Mesendoderm (in vitro differentiated cells): ENCODE measurements around the gene KMO.

Source experiments
- DNase-seq: peaks from one replicate; pipeline ENCODE4 v3.0.0; 2013
- H2AK5ac ChIP-seq: 2 replicates; pipeline ENCODE4 v1.6.1; 2013; ENCODE audit warnings: low read length, inconsistent platforms
- H2BK120ac ChIP-seq: 2 replicates; pipeline ENCODE4 v1.6.1; 2013; ENCODE audit warnings: low read depth, mild to moderate bottlenecking, low read length, moderate library complexity, mixed read lengths
- H2BK15ac ChIP-seq: replicated peaks from 2 replicates; pipeline ENCODE4 v1.6.1; 2013; ENCODE audit warnings: low read depth, mild to moderate bottlenecking, moderate library complexity
- H2BK5ac ChIP-seq: 2 replicates; pipeline ENCODE4 v1.6.1; 2013; ENCODE audit warnings: low read length, inconsistent platforms
- H3K18ac ChIP-seq: 2 replicates; pipeline ENCODE4 v1.6.1; 2013; ENCODE audit warnings: mild to moderate bottlenecking, low read length, mixed read lengths
- H3K23ac ChIP-seq: one replicate; pipeline ENCODE4 v1.6.1; 2013; ENCODE audit warnings: low read length
- H3K27ac ChIP-seq: 2 replicates; pipeline ENCODE4 v1.5.1; 2013; ENCODE audit warnings: low read depth, mild to moderate bottlenecking, inconsistent platforms, low read length, moderate library complexity
- H3K27me3 ChIP-seq: 2 replicates; pipeline ENCODE4 v1.6.1; 2013; ENCODE audit warnings: low read length, control low read depth, mild to moderate bottlenecking, inconsistent platforms; ENCODE audit not compliant: insufficient read depth, poor library complexity
- H3K36me3 ChIP-seq: 2 replicates; pipeline ENCODE4 v1.6.1; 2013; ENCODE audit warnings: low read length, inconsistent platforms; ENCODE audit not compliant: control insufficient read depth, insufficient read depth
- H3K4ac ChIP-seq: one replicate; pipeline ENCODE4 v1.6.1; 2013; ENCODE audit warnings: low read depth, mild to moderate bottlenecking, low read length, moderate library complexity
- H3K4me1 ChIP-seq: 2 replicates; pipeline ENCODE4 v1.6.1; 2013; ENCODE audit warnings: low read depth, low read length, inconsistent platforms; ENCODE audit not compliant: control insufficient read depth
- H3K4me2 ChIP-seq: 2 replicates; pipeline ENCODE4 v1.6.1; 2013; ENCODE audit warnings: low read length
- H3K4me3 ChIP-seq: 2 replicates; pipeline ENCODE4 v1.5.1; 2013; ENCODE audit warnings: mild to moderate bottlenecking, low read length
- H3K56ac ChIP-seq: one replicate; pipeline ENCODE4 v1.6.1; 2013; ENCODE audit warnings: low read length
- H3K79me1 ChIP-seq: 2 replicates; pipeline ENCODE4 v1.6.1; 2013; ENCODE audit warnings: low read length, inconsistent platforms
- H3K79me2 ChIP-seq: 2 replicates; pipeline ENCODE4 v1.6.1; 2013; ENCODE audit warnings: mild to moderate bottlenecking, low read length; ENCODE audit not compliant: control insufficient read depth, insufficient read depth
- H3K9ac ChIP-seq: 2 replicates; pipeline ENCODE4 v1.6.1; 2013; ENCODE audit warnings: low read length, inconsistent platforms
- H4K5ac ChIP-seq: one replicate; pipeline ENCODE4 v1.6.1; 2013; ENCODE audit warnings: low read length
- H4K8ac ChIP-seq: one replicate; pipeline ENCODE4 v1.6.1; 2013; ENCODE audit warnings: low read depth, mild to moderate bottlenecking, control low read depth, low read length, moderate library complexity
- WGBS: extraction: QIAGEN DNeasy Blood & Tissue Kit; methylation state at CpG from one replicate; pipeline ENCODE4 v1.1.7; 2013; ENCODE audit warnings: low lambda C conversion rate, missing lambda C conversion rate; ENCODE audit not compliant: insufficient coverage; ENCODE audit errors: extremely low coverage; 5-methylcytosine and 5-hydroxymethylcytosine counted together

KMO gene

GRCh38 chr1:241555526-241555925, 23.3 kb downstream of the KMO start:
- no peaks in the 10 kb centered on the region for H3K79me1 ChIP-seq
- H2BK5ac ChIP-seq = no peak overlapping the region
- no peak overlapping the region for H3K9ac ChIP-seq
- no peak overlapping the region for H3K56ac ChIP-seq
- no peaks in the 10 kb centered on the region for H3K4me1 ChIP-seq
- no peak overlapping the region for H2AK5ac ChIP-seq
- no peak overlapping the region for H4K5ac ChIP-seq
- WGBS = no CpG with 5 or more reads among the region's 3 CpGs
- H2BK15ac ChIP-seq = no peak overlapping the region
- no peaks in the 10 kb centered on the region for H3K36me3 ChIP-seq
- H3K79me2 ChIP-seq = no peaks in the 10 kb centered on the region
- DNase-seq = no peak
- no peak overlapping the region for H2BK120ac ChIP-seq
- no peaks in the 10 kb centered on the region for H3K27me3 ChIP-seq
- no peak overlapping the region for H3K18ac ChIP-seq
- H3K4me2 ChIP-seq = no peak overlapping the region
- no peak overlapping the region for H4K8ac ChIP-seq
- no peak overlapping the region for H3K27ac ChIP-seq
- no peak overlapping the region for H3K4me3 ChIP-seq
- H3K23ac ChIP-seq = no peak overlapping the region
- no peak overlapping the region for H3K4ac ChIP-seq

GRCh38 chr1:241557031-241557430, 24.9 kb downstream of the KMO start:
- no peak overlapping the region for H2BK15ac ChIP-seq
- no peak overlapping the region for H4K8ac ChIP-seq
- no peak overlapping the region for H3K9ac ChIP-seq
- H3K23ac ChIP-seq = no peak overlapping the region
- H2BK120ac ChIP-seq = no peak overlapping the region
- WGBS = 100% methylated on average over 1 of the region's 5 CpGs
- H3K18ac ChIP-seq = no peak overlapping the region
- H3K79me1 ChIP-seq = no peaks in the 10 kb centered on the region
- no peak overlapping the region for H2AK5ac ChIP-seq
- H3K4me2 ChIP-seq = no peak overlapping the region
- H3K27ac ChIP-seq = no peak overlapping the region
- no peak overlapping the region for H3K4me3 ChIP-seq
- no peak for DNase-seq
- no peaks in the 10 kb centered on the region for H3K27me3 ChIP-seq
- no peak overlapping the region for H3K4ac ChIP-seq
- no peak overlapping the region for H4K5ac ChIP-seq
- no peaks in the 10 kb centered on the region for H3K79me2 ChIP-seq
- no peak overlapping the region for H2BK5ac ChIP-seq
- no peaks in the 10 kb centered on the region for H3K4me1 ChIP-seq
- no peak overlapping the region for H3K56ac ChIP-seq
- no peaks in the 10 kb centered on the region for H3K36me3 ChIP-seq

- Histone ChIP-seq H2BK15ac (no peak overlapping the region), H2BK120ac (no peak overlapping the region), H3K9ac (no peak overlapping the region), H3K79me1 (no peaks in the 10 kb centered on the region), H2AK5ac (no peak overlapping the region), H3K56ac (no peak overlapping the region), H3K23ac (no peak overlapping the region), H3K4ac (no peak overlapping the region), H2BK5ac (no peak overlapping the region), H3K4me2 (no peak overlapping the region), H3K36me3 (no peaks in the 10 kb centered on the region), H3K27ac (no peak overlapping the region), H3K4me3 (no peak overlapping the region), H3K4me1 (no peaks in the 10 kb centered on the region), H3K18ac (no peak overlapping the region), H4K8ac (no peak overlapping the region), H3K79me2 (no peaks in the 10 kb centered on the region), H4K5ac (no peak overlapping the region), H3K27me3 (no peaks in the 10 kb centered on the region)
- WGBS = no CpG with 5 or more reads among the region's 5 CpGs
- no peak for DNase-seq
Measured at GRCh38 chr1:241557551-241558193, 25.5 kb downstream of the KMO start.

- H2BK5ac ChIP-seq = no peak overlapping the region
- no peak overlapping the region for H2AK5ac ChIP-seq
- H2BK120ac ChIP-seq = no peak overlapping the region
- no peak overlapping the region for H3K4me3 ChIP-seq
- no peaks in the 10 kb centered on the region for H3K27me3 ChIP-seq
- WGBS = no CpG with 5 or more reads among the region's 4 CpGs
- no peak overlapping the region for H3K18ac ChIP-seq
- DNase-seq = no peak
- H3K4me1 ChIP-seq = no peaks in the 10 kb centered on the region
- no peak overlapping the region for H4K5ac ChIP-seq
- no peak overlapping the region for H3K27ac ChIP-seq
- H3K9ac ChIP-seq = no peak overlapping the region
- H3K79me2 ChIP-seq = no peaks in the 10 kb centered on the region
- no peak overlapping the region for H3K4me2 ChIP-seq
- no peak overlapping the region for H4K8ac ChIP-seq
- H2BK15ac ChIP-seq = no peak overlapping the region
- no peak overlapping the region for H3K56ac ChIP-seq
- no peak overlapping the region for H3K23ac ChIP-seq
- H3K4ac ChIP-seq = no peak overlapping the region
- H3K36me3 ChIP-seq = no peaks in the 10 kb centered on the region
- H3K79me1 ChIP-seq = no peaks in the 10 kb centered on the region
Measured at GRCh38 chr1:241560146-241560848, 28.1 kb downstream of the KMO start.

GRCh38 chr1:241560849-241561187, 28.6 kb downstream of the KMO start:
- no peaks in the 10 kb centered on the region for H3K36me3 ChIP-seq
- no CpG with 5 or more reads among the region's 3 CpGs for WGBS

GRCh38 chr1:241569848-241570247, 37.7 kb downstream of the KMO start:
- H3K23ac ChIP-seq = no peak overlapping the region
- H4K5ac ChIP-seq = no peak overlapping the region
- H3K79me1 ChIP-seq = no peaks in the 10 kb centered on the region
- H3K56ac ChIP-seq = no peak overlapping the region
- no peak overlapping the region for H3K9ac ChIP-seq
- no peak for DNase-seq
- no CpG with 5 or more reads among the region's 2 CpGs for WGBS
- H3K4me1 ChIP-seq = no peaks in the 10 kb centered on the region
- no peak overlapping the region for H3K27ac ChIP-seq
- H3K4ac ChIP-seq = no peak overlapping the region
- no peaks in the 10 kb centered on the region for H3K27me3 ChIP-seq
- H3K79me2 ChIP-seq = no peaks in the 10 kb centered on the region
- no peak overlapping the region for H4K8ac ChIP-seq
- H3K18ac ChIP-seq = no peak overlapping the region
- H2AK5ac ChIP-seq = no peak overlapping the region
- H2BK120ac ChIP-seq = no peak overlapping the region
- no peak overlapping the region for H3K4me3 ChIP-seq
- H2BK15ac ChIP-seq = no peak overlapping the region
- no peaks in the 10 kb centered on the region for H3K36me3 ChIP-seq
- H3K4me2 ChIP-seq = no peak overlapping the region
- no peak overlapping the region for H2BK5ac ChIP-seq

More at GRCh38 chr1:241560849-241561187, 28.6 kb downstream of the KMO start:
- Histone ChIP-seq H3K56ac (no peak overlapping the region), H3K79me2 (no peaks in the 10 kb centered on the region), H3K79me1 (no peaks in the 10 kb centered on the region), H3K9ac (no peak overlapping the region), H3K23ac (no peak overlapping the region), H2BK15ac (no peak overlapping the region), H3K4me2 (no peak overlapping the region), H2BK5ac (no peak overlapping the region), H3K27me3 (no peaks in the 10 kb centered on the region), H3K4ac (no peak overlapping the region), H2AK5ac (no peak overlapping the region), H3K4me3 (no peak overlapping the region), H3K18ac (no peak overlapping the region), H3K4me1 (no peaks in the 10 kb centered on the region), H4K5ac (no peak overlapping the region), H4K8ac (no peak overlapping the region), H3K27ac (no peak overlapping the region), H2BK120ac (no peak overlapping the region)
- no peak for DNase-seq
